Stromal cell of bone marrow (primary cell): ENCODE data around the gene GDF3.
"Not testable (repeated sequence)": the region's sequence is repeated elsewhere in the genome, so short reads cannot be mapped to it uniquely, and the experiment has no call there.

ENCODE experiments used
- DNase-seq: peaks from one replicate; pipeline ENCODE4 v3.0.0-alpha.2; 2012; ENCODE audit warnings: low read depth

GDF3 gene

GRCh38 chr12:7695566-7696197 lies at the start of gene GDF3:
Gene GDF3, minus strand, starts transcription at chr12:7695775. Its CDS starts 47 bp downstream, at chr12:7695728.
- peak; percentile 12 for DNase-seq

GRCh38 chr12:7732993-7733392 lies 37.4 kb upstream of the GDF3 start:
- no peak for DNase-seq

GRCh38 chr12:7731486-7731885 lies 35.9 kb upstream of the GDF3 start:
- no peak for DNase-seq

GRCh38 chr12:7730984-7731383 lies 35.4 kb upstream of the GDF3 start:
- DNase-seq, result not testable (repeated sequence)

- no peak for DNase-seq
Measured at GRCh38 chr12:7729746-7730145, 34.2 kb upstream of the GDF3 start.

- DNase-seq, result no peak
Measured at GRCh38 chr12:7723926-7724325, 28.4 kb upstream of the GDF3 start.

GRCh38 chr12:7719946-7720730 lies 24.6 kb upstream of the GDF3 start:
- no peak for DNase-seq

GRCh38 chr12:7716381-7716780 lies 20.8 kb upstream of the GDF3 start:
- DNase-seq, result peak; percentile 6

- DNase-seq, result no peak
Measured at GRCh38 chr12:7712841-7713442, 17.4 kb upstream of the GDF3 start.

- no peak for DNase-seq
Measured at GRCh38 chr12:7711133-7711532, 15.6 kb upstream of the GDF3 start, which contains the start of gene DPPA3. Gene DPPA3, plus strand, starts transcription at chr12:7711433. Its CDS starts 138 bp downstream, at chr12:7711571.

GRCh38 chr12:7709969-7710675 lies 14.5 kb upstream of the GDF3 start:
- no peak for DNase-seq

- no peak for DNase-seq
Measured at GRCh38 chr12:7705846-7706245, 10.3 kb upstream of the GDF3 start.

- DNase-seq, result no peak
Measured at GRCh38 chr12:7695237-7695560, 376 bp downstream of the GDF3 start.

GRCh38 chr12:7694556-7695236 lies 879 bp downstream of the GDF3 start:
- DNase-seq, result no peak

- DNase-seq, result no peak
Measured at GRCh38 chr12:7693793-7694192, 1.8 kb downstream of the GDF3 start.

- DNase-seq, result no peak
Measured at GRCh38 chr12:7681535-7681934, 14.0 kb downstream of the GDF3 start.

- no peak for DNase-seq
Measured at GRCh38 chr12:7679251-7680045, 16.1 kb downstream of the GDF3 start.

GRCh38 chr12:7678744-7679143 lies 16.8 kb downstream of the GDF3 start:
- DNase-seq, result peak; percentile 1

GRCh38 chr12:7677432-7677888 lies 18.1 kb downstream of the GDF3 start:
- peak; percentile 25 for DNase-seq

GRCh38 chr12:7675455-7675854 lies 20.1 kb downstream of the GDF3 start:
- not testable (repeated sequence) for DNase-seq

GRCh38 chr12:7668171-7668570 lies 27.4 kb downstream of the GDF3 start:
- DNase-seq, result no peak
